Prostate gland (tissue), 2 donors: ENCODE results near the gene TNFRSF1B.

ENCODE experiments used
- CTCF ChIP-seq, 4 experiments: fragments of 200-600 bp in 2 of 4; fragments of 450-650 bp in 2 of 4; sonication (generic) in 2 of 4; IDR thresholded peaks; 1 replicate in 3 of 4; 2 replicates in 1 of 4; pipeline ENCODE4 v1.5.1; 2016 to 2019; ENCODE audit warnings: antibody characterized with exemption in 4 of 4, mild to moderate bottlenecking in 2 of 4, moderate library complexity in 2 of 4
- POLR2A ChIP-seq: fragments of 450-650 bp; IDR thresholded peaks from one replicate; pipeline ENCODE4 v1.6.1; 2016; ENCODE audit warnings: antibody characterized with exemption, mild to moderate bottlenecking

- TF ChIP-seq CTCF (IDR thresholded peaks at IDR 0.05) (no peak), POLR2A (no peak)
Measured at GRCh38 chr1:12159816-12160215, 7.0 kb upstream of the TNFRSF1B start.
